HepG2 (cell line): ENCODE data around the gene OARD1. TPM values are rescaled to one million over a fixed set of nuclear protein-coding genes. Genes with fewer than 3 reads are reported as not detected.

Source experiments
- CREM ChIP-seq, 2 experiments: sonication (generic) in 1 of 2; formaldehyde crosslinking in 1 of 2; IDR thresholded peaks; 2 replicates each; pipeline versions ENCODE4 v1.4.0 to v1.6.1; 2016 to 2020; ENCODE audit warnings: antibody characterized with exemption in 1 of 2, mild to moderate bottlenecking in 1 of 2, missing genetic modification reagents in 1 of 2
- HDAC1 ChIP-seq: sonication (generic); formaldehyde crosslinking; IDR thresholded peaks from 2 replicates; pipeline ENCODE4 v1.5.1; 2020; ENCODE audit warnings: mild to moderate bottlenecking, missing genetic modification reagents
- HOXA7 ChIP-seq: sonication (generic); formaldehyde crosslinking; IDR thresholded peaks from 2 replicates; pipeline ENCODE4 v1.8.1; 2022; ENCODE audit warnings: mild to moderate bottlenecking, missing genetic modification reagents, moderate library complexity
- IKZF4 ChIP-seq: sonication (generic); formaldehyde crosslinking; IDR thresholded peaks from 2 replicates; pipeline ENCODE4 v1.5.1; 2020; ENCODE audit warnings: borderline replicate concordance, mild to moderate bottlenecking, low read depth, missing genetic modification reagents; ENCODE audit errors: not compliant biosample characterization
- MAFK ChIP-seq, 2 experiments: IDR thresholded peaks in 1 of 2; conservative IDR thresholded peaks in 1 of 2; 2 replicates each; pipeline ENCODE4 v1.6.1; 2011; ENCODE audit warnings: improper control_type of control experiment in 2 of 2, low read length in 2 of 2
- MBNL3 ChIP-seq: fragments of 250-450 bp; sonication (Bioruptor Pico); conservative IDR thresholded peaks from 2 replicates; pipeline ENCODE4 v1.8.0; 2022; ENCODE audit warnings: mild to moderate bottlenecking, inconsistent platforms
- NFKBIZ ChIP-seq: IDR thresholded peaks from 2 replicates; pipeline ENCODE4 v1.6.1; 2018; ENCODE audit warnings: missing genetic modification reagents, missing compliant biosample characterization
- NR0B2 ChIP-seq: sonication (generic); formaldehyde crosslinking; IDR thresholded peaks from 2 replicates; pipeline ENCODE4 v1.4.0; 2020; ENCODE audit warnings: mild to moderate bottlenecking, missing genetic modification reagents
- RNF219 ChIP-seq: sonication (generic); formaldehyde crosslinking; IDR thresholded peaks from 2 replicates; pipeline ENCODE4 v1.5.0; 2020; ENCODE audit warnings: mild to moderate bottlenecking, missing genetic modification reagents
- SATB2 ChIP-seq: sonication (generic); formaldehyde crosslinking; IDR thresholded peaks from 2 replicates; pipeline ENCODE4 v1.5.0; 2020; ENCODE audit warnings: missing genetic modification reagents
- THYN1 ChIP-seq: sonication (generic); formaldehyde crosslinking; IDR thresholded peaks from 2 replicates; pipeline ENCODE4 v1.8.1; 2023; ENCODE audit warnings: low read depth, mild to moderate bottlenecking, moderate library complexity, missing genetic modification reagents, borderline replicate concordance
- ZBTB42 ChIP-seq: sonication (generic); formaldehyde crosslinking; IDR thresholded peaks from 2 replicates; pipeline ENCODE4 v1.5.0; 2020; ENCODE audit warnings: mild to moderate bottlenecking, missing genetic modification reagents
- ZFAT ChIP-seq: sonication (generic); formaldehyde crosslinking; conservative IDR thresholded peaks from 2 replicates; pipeline ENCODE4 v1.8.1; 2023; ENCODE audit warnings: missing genetic modification reagents, inconsistent platforms
- ZMYM2 ChIP-seq: sonication (generic); formaldehyde crosslinking; IDR thresholded peaks from 2 replicates; pipeline ENCODE4 v1.8.0; 2022; ENCODE audit warnings: mild to moderate bottlenecking, missing genetic modification reagents
- ZNF10 ChIP-seq: sonication (generic); formaldehyde crosslinking; IDR thresholded peaks from 2 replicates; pipeline ENCODE4 v1.4.0; 2020; ENCODE audit warnings: mild to moderate bottlenecking, low read depth, missing genetic modification reagents, borderline replicate concordance
- ZNF253 ChIP-seq: sonication (generic); formaldehyde crosslinking; IDR thresholded peaks from 2 replicates; pipeline ENCODE4 v1.8.0; 2022; ENCODE audit warnings: mild to moderate bottlenecking, missing genetic modification reagents, borderline replicate concordance
- ZNF264 ChIP-seq: sonication (generic); formaldehyde crosslinking; IDR thresholded peaks from 2 replicates; pipeline ENCODE4 v1.4.0; 2020; ENCODE audit warnings: missing genetic modification reagents
- ZNF557 ChIP-seq: sonication (generic); formaldehyde crosslinking; IDR thresholded peaks from 2 replicates; pipeline ENCODE4 v1.4.0; 2020; ENCODE audit warnings: missing genetic modification reagents
- ZNF598 ChIP-seq: sonication (generic); formaldehyde crosslinking; IDR thresholded peaks from 2 replicates; pipeline ENCODE4 v1.5.1; 2020; ENCODE audit warnings: mild to moderate bottlenecking, missing genetic modification reagents, borderline replicate concordance
- ZNF7 ChIP-seq: IDR thresholded peaks from 2 replicates; pipeline ENCODE4 v1.6.1; 2016; ENCODE audit warnings: missing biosample characterization, missing genetic modification reagents
- ZNF883 ChIP-seq: sonication (generic); formaldehyde crosslinking; IDR thresholded peaks from 2 replicates; pipeline ENCODE4 v1.5.1; 2020; ENCODE audit warnings: mild to moderate bottlenecking, missing genetic modification reagents; ENCODE audit errors: not compliant biosample characterization
- ZSCAN12 ChIP-seq: sonication (generic); formaldehyde crosslinking; IDR thresholded peaks from 2 replicates; pipeline ENCODE4 v1.9.0; 2021; ENCODE audit warnings: mild to moderate bottlenecking, missing genetic modification reagents
- polyA plus RNA-seq, 8 experiments: library from polyadenylated mRNA; depleted of rRNA in 3 of 8; stranded (reverse) in 7 of 8; unstranded in 1 of 8; fragments of >200 nt; fragmentation: Illumina TruSeq in 4 of 8; extraction: Trizol in 4 of 8; gene quantifications; 2 replicates each; pipeline versions ENCODE4 v1.2.1 to v1.2.3, GENCODE V29; 2011 to 2016; ENCODE audit warnings: low read depth in 4 of 8, missing spikeins in 1 of 8, mixed read lengths in 1 of 8; ENCODE audit not compliant: insufficient read depth in 1 of 8
- total RNA-seq, 5 experiments: library from RNA; depleted of rRNA; stranded (reverse); fragments of >200 nt; fragmentation: Illumina TruSeq; extraction: Trizol; gene quantifications; 2 replicates each; pipeline ENCODE4 v1.2.3, GENCODE V29; 2016; ENCODE audit warnings: low read depth in 1 of 5
- TF ChIP-seq, protein P1 (sequence below): sonication (generic); formaldehyde crosslinking; IDR thresholded peaks from 2 replicates; pipeline ENCODE4 v1.5.1; 2020; ENCODE audit warnings: mild to moderate bottlenecking, missing genetic modification reagents, moderate library complexity

The OARD1 gene
- total and polyA plus RNA-seq, 2 of the 13 experiments (the other 11 are each of a cell fraction or from before 2014, with no cell fraction given), result 18.4 to 49.0 TPM

DNA sequence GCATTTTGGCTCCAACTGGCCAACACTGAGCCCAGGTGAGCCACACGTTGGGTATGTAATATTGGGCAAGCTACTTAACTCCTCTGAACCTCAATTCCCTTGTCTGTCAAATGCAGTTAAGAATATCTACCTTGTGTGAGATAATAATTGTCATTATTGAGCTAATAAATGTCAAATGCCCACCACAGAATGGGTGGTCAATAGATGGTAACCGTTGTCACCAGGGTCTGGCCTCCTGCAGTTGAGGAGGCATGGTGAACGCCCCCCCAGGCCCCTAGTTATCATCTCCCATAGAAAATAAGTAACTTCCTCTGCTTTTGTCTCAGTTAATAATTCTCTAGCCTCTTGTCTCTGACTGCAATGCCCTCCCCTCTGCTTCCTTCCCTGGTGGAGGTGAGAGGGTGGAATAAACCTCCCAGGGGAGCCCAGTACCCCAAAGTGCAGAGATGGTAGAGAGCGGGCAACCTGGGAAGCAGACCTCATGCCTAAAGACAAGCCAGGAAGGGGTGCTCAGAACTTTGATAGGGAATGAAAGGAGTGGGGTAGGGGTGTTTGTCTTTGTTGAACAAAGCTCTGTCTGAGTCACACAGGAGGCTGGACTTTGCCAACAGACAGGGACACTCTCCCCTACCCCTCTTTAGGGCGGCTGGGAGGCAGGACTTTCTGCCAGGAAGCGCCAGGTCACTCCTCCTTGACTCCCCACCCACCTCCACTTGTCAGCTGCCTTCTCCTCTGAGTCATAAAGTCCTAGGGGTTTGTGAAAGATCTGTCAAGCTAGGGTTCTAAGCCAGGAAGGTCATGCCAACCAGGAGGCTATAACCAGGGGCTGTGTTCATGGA is 31.8 kb downstream of the OARD1 start (continued):
- peak; percentile 65; the same call in 1 of the 2 replicates for TF ChIP-seq ZNF557 (CRISPR knock-in tag)
- TF ChIP-seq ZBTB42 (CRISPR knock-in tag), result 0 out of 2 replicates have a peak, but pooled peaks have one; percentile 1
- TF ChIP-seq NR0B2 (CRISPR knock-in tag), result no peak
- TF ChIP-seq ZNF10 (CRISPR knock-in tag), result no peak
- TF ChIP-seq ZFAT, result no peak
- TF ChIP-seq ZNF264, result no peak
- no peak for TF ChIP-seq HOXA7
- TF ChIP-seq ZNF253 (CRISPR knock-in tag), result no peak
- TF ChIP-seq ZSCAN12, result no peak
- no peak for TF ChIP-seq RNF219 (CRISPR knock-in tag)
- TF ChIP-seq ZMYM2 (CRISPR knock-in tag), result peak; percentile 67; the same call in 1 of the 2 replicates
- TF ChIP-seq, protein P1, sequence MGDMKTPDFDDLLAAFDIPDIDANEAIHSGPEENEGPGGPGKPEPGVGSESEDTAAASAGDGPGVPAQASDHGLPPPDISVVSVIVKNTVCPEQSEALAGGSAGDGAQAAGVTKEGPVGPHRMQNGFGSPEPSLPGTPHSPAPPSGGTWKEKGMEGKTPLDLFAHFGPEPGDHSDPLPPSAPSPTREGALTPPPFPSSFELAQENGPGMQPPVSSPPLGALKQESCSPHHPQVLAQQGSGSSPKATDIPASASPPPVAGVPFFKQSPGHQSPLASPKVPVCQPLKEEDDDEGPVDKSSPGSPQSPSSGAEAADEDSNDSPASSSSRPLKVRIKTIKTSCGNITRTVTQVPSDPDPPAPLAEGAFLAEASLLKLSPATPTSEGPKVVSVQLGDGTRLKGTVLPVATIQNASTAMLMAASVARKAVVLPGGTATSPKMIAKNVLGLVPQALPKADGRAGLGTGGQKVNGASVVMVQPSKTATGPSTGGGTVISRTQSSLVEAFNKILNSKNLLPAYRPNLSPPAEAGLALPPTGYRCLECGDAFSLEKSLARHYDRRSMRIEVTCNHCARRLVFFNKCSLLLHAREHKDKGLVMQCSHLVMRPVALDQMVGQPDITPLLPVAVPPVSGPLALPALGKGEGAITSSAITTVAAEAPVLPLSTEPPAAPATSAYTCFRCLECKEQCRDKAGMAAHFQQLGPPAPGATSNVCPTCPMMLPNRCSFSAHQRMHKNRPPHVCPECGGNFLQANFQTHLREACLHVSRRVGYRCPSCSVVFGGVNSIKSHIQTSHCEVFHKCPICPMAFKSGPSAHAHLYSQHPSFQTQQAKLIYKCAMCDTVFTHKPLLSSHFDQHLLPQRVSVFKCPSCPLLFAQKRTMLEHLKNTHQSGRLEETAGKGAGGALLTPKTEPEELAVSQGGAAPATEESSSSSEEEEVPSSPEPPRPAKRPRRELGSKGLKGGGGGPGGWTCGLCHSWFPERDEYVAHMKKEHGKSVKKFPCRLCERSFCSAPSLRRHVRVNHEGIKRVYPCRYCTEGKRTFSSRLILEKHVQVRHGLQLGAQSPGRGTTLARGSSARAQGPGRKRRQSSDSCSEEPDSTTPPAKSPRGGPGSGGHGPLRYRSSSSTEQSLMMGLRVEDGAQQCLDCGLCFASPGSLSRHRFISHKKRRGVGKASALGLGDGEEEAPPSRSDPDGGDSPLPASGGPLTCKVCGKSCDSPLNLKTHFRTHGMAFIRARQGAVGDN (CRISPR knock-in tag), result peak; percentile 60
- no peak for TF ChIP-seq NFKBIZ (CRISPR knock-in tag)
- TF ChIP-seq THYN1, result no peak
- TF ChIP-seq ZNF598 (CRISPR knock-in tag), result peak; percentile 97
- TF ChIP-seq HDAC1 (CRISPR knock-in tag), result peak; percentile 78
- peak; percentile 58; the same call in 1 of the 2 replicates for TF ChIP-seq CREM (IDR thresholded peaks at IDR 0.05)
- no peak for TF ChIP-seq CREM (CRISPR knock-in tag; IDR thresholded peaks at IDR 0.05)
- no peak for TF ChIP-seq MAFK (conservative IDR thresholded peaks at IDR 0.05 in 1 of 2, IDR thresholded peaks at IDR 0.05 in 1 of 2; ENCODE audit: low read length in 2 of 2)
- TF ChIP-seq ZNF883 (CRISPR knock-in tag), result peak; percentile 80
- TF ChIP-seq IKZF4 (CRISPR knock-in tag), result peak; percentile 66
- no peak for TF ChIP-seq ZNF7 (CRISPR knock-in tag)
- 0 out of 2 replicates have a peak, but pooled peaks have one; percentile 57 for TF ChIP-seq SATB2
- TF ChIP-seq MBNL3, result no peak
